PC-3 (cell line): Measurements from ENCODE around the gene ANGPTL2.

Source experiments
- EZH2 ChIP-seq: fragments of 300-600 bp; sonication (generic); IDR thresholded peaks from one replicate; pipeline ENCODE4 v1.6.1; 2017; ENCODE audit warnings: antibody characterized with exemption, mild to moderate bottlenecking, low read length; ENCODE audit not compliant: unreplicated experiment
- TF ChIP-seq, protein P1 (sequence below): fragments of 300-600 bp; sonication (generic); conservative IDR thresholded peaks from 2 replicates; pipeline ENCODE4 v1.5.1; 2017; ENCODE audit warnings: antibody characterized with exemption, low read depth, mild to moderate bottlenecking, low read length

DNA sequence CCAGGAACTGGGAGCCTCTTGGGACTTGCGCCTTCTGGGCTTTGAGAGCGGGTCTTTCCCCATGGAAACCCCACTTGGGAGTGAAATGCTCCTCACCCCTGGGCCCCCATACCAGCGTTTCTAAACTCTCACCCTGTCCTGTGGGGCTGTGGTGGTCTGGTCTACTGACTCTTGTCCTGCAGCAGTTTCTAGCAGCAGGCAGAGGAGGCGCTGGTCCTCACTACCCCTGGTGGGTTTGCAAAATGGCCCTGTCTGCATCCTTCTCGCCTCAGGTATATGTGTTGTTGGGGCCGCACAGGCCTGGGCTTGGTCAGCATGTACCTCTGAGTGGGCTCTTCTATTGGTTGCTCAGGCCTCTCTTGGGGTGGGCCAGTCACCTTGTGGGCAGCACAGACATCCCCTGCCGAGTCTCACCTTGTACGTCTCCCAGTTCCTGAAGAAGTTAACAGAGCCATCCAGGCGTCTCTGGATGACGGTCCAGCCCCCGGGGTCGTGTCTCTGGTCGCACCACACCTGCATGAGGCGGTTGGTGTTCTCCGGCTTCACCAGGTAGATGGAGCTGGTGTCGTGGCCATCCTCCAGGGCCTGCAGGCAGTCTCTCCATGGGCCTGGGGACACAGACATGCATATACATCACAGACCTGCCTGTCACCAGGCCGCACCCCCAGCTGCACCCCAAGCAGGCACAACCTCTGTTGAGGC lies 29.0 kb downstream of the ANGPTL2 start:
- TF ChIP-seq, protein P1, sequence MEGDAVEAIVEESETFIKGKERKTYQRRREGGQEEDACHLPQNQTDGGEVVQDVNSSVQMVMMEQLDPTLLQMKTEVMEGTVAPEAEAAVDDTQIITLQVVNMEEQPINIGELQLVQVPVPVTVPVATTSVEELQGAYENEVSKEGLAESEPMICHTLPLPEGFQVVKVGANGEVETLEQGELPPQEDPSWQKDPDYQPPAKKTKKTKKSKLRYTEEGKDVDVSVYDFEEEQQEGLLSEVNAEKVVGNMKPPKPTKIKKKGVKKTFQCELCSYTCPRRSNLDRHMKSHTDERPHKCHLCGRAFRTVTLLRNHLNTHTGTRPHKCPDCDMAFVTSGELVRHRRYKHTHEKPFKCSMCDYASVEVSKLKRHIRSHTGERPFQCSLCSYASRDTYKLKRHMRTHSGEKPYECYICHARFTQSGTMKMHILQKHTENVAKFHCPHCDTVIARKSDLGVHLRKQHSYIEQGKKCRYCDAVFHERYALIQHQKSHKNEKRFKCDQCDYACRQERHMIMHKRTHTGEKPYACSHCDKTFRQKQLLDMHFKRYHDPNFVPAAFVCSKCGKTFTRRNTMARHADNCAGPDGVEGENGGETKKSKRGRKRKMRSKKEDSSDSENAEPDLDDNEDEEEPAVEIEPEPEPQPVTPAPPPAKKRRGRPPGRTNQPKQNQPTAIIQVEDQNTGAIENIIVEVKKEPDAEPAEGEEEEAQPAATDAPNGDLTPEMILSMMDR, result no peak
- no peak for TF ChIP-seq EZH2
